NCI-H82 treated with DMSO at 0.1 percent for 48 hours (cell line): ENCODE data around the gene HRC.
"Not testable (repeated sequence)": the region's sequence is repeated elsewhere in the genome, so short reads cannot be mapped to it uniquely, and the experiment has no call there.

ENCODE experiments used
- DNase-seq: peaks from one replicate; lab custom pipeline; 2025; ENCODE audit not compliant: unreplicated experiment; lab: John Stamatoyannopoulos, UW

The HRC gene

GRCh38 chr19:49155005-49155819, at the start of gene HRC:
TSS of gene HRC (minus strand) at chr19:49155396. CDS start at chr19:49155237, 159 bp downstream.
- no peak for DNase-seq

DNA sequence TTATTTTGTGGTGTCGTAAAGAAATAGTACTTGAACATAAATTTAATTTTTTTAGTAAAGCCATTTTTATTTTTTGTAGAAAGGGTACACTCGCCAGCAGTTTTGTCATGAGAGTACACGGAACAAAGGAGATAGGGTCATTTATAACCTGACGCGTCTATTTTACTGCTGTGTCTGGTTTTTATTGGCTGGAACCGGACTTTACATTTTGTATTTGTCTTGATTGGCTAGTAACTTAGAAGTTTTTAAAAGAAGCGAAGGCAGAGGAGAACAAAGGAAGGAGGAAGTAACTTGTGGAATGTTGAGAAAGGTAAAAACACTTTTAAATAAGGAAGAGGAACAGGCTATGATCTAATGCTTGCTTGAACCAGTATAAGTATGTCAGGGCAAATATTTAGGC, 45.8 kb upstream of the HRC start:
- no peak for DNase-seq

DNA sequence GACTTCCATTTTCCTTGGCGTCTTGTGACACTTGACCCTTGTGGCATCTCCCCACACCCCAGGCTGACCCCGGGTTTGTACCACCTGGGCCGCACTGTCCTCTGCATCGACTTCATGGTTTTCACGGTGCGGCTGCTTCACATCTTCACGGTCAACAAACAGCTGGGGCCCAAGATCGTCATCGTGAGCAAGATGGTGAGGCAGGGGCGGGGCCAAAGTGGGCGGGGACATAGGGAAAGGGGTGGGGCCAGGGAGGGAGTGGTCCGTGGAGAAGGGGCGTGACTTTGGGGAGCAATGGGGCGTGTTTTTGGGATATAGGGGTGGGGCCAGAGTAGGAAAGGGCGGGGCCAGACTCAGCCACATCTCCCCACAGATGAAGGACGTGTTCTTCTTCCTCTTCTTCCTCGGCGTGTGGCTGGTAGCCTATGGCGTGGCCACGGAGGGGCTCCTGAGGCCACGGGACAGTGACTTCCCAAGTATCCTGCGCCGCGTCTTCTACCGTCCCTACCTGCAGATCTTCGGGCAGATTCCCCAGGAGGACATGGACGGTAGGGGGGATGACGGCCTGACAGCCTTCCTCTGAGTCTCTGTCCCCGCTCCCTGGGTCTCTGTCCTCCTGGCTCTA, 45.2 kb upstream of the HRC start:
- no peak for DNase-seq

- no peak for DNase-seq
Measured at GRCh38 chr19:49196527-49197240, 41.5 kb upstream of the HRC start.

- DNase-seq: no peak
Measured at GRCh38 chr19:49194408-49194807, 39.2 kb upstream of the HRC start.

- DNase-seq: no peak
Measured at GRCh38 chr19:49193822-49194394, 38.7 kb upstream of the HRC start.

DNA sequence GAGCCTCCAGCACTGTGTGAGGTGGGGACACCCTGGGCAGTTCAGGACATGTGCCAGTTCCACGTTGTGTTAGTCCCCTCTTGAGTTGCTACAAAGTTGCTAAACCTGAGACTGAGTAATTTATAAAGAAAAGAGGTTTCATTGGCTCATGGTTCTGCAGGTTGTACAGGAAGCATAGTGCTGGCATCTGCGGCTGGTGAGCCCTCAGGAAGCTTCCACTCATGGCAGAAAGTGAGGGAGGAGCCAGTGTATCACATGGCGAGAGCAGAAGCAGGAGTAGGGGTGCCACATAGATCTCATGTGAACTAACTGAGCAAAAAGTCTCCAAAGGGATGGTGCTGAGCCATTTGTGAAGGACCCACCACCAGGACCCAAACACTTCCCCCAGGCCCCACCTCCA, 35.6 kb upstream of the HRC start:
- no peak for DNase-seq

- DNase-seq: no peak
Measured at GRCh38 chr19:49189259-49189658, 34.1 kb upstream of the HRC start.

DNA sequence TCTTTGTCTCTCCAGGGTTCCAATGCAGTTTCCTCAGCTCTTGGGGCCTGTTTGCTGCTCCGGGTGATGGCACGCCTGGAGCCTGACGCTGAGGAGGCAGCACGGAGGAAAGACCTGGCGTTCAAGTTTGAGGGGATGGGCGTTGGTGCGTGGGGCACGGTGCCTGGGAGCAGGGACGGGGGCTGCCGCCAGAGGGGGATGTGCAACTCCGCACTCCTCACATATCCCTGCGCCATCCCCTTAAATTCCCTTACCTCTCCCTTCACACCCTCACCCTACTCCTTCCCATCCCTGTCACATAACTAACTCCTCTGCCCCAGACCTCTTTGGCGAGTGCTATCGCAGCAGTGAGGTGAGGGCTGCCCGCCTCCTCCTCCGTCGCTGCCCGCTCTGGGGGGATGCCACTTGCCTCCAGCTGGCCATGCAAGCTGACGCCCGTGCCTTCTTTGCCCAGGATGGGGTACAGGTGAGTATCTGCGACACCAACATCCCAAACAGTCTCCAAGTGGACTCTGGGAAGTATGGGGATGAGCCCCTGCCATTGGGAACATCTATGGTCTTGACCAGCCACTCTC, 33.5 kb upstream of the HRC start:
- DNase-seq: no peak

- no peak for DNase-seq
Measured at GRCh38 chr19:49186108-49186507, 30.9 kb upstream of the HRC start.

DNA sequence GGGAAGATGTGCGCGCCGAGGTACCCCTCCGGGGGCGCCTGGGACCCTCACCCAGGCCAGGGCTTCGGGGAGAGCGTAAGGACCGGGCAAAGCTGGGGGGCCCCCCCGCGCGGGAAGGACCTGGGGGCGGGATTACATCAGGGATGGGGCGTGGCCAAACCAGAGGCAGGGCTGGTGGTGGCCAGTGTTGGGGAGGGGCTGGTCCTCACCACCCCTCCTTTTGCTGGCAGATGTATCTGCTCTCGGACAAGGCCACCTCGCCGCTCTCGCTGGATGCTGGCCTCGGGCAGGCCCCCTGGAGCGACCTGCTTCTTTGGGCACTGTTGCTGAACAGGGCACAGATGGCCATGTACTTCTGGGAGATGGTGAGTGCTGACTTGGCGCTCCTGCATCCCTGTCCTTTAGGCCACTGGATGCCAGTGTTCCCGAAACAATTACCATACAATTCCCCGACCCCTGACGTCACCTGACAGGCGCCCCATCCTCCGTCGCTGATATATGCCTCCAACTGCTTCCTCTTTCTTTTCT, 27.7 kb upstream of the HRC start:
- no peak for DNase-seq

- DNase-seq: not testable (repeated sequence)
Measured at GRCh38 chr19:49182010-49182847, 27.0 kb upstream of the HRC start.

DNA sequence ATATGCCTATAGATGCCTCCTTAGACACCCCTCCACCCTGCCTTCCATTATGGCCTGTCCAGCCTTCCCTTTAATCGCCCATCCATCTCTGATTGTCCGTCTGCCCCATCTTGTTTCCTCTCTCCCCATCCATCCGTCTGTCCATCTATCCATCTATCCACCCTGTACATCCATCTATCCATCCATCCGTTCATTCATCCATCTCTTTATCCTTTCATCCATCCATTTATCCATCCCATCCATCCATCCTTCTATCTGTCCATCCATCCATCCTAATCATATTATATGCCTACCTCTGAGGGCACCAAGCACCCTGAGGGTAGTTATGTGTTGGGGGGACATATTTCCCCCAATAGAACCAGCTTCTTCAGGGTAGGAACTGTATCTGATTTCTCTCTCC, 25.5 kb upstream of the HRC start:
- DNase-seq: no peak

- no peak for DNase-seq
Measured at GRCh38 chr19:49173198-49173597, 18.0 kb upstream of the HRC start.

- DNase-seq: no peak
Measured at GRCh38 chr19:49168421-49168820, 13.2 kb upstream of the HRC start.

GRCh38 chr19:49167857-49168409, 12.7 kb upstream of the HRC start:
- DNase-seq: no peak

DNA sequence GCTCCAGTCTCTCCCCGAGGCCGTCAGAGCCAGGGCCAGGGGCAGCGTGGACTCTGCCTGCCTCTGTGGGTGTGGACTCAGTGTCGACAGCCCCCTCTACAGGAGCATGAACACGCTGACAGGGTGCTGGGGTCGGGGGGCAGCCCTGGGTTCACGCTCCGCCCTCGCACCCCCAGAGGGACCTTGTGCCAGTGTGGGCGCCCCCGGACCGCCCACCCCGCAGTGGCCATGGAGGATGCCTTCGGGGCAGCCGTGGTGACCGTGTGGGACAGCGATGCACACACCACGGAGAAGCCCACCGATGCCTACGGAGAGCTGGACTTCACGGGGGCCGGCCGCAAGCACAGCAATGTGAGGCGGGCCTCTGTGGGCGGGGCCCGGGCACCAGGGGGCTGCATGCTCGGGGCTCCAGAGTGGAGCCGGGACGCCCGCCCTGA, 10.7 kb upstream of the HRC start:
- no peak for DNase-seq

GRCh38 chr19:49165111-49165750, 10.0 kb upstream of the HRC start:
- no peak for DNase-seq

GRCh38 chr19:49161987-49162386, 6.8 kb upstream of the HRC start:
- no peak for DNase-seq
